GM19328 (cell line): Measurements from ENCODE around the gene MPND.
"Not testable (repeated sequence)": the region's sequence is repeated elsewhere in the genome, so short reads cannot be mapped to it uniquely, and the experiment has no call there.

Experiments
- ATAC-seq: cut with Tn5 transposase; IDR thresholded peaks from one replicate; pipeline ENCODE4 v1.9.1; 2021; ENCODE audit warnings: mild to moderate bottlenecking, moderate library complexity; ENCODE audit not compliant: unreplicated experiment

The MPND gene

GRCh38 chr19:4346020-4346383 is 2.6 kb downstream of the MPND start:
- ATAC-seq = no peak

GRCh38 chr19:4347521-4347920 is 4.2 kb downstream of the MPND start:
- ATAC-seq = no peak

DNA sequence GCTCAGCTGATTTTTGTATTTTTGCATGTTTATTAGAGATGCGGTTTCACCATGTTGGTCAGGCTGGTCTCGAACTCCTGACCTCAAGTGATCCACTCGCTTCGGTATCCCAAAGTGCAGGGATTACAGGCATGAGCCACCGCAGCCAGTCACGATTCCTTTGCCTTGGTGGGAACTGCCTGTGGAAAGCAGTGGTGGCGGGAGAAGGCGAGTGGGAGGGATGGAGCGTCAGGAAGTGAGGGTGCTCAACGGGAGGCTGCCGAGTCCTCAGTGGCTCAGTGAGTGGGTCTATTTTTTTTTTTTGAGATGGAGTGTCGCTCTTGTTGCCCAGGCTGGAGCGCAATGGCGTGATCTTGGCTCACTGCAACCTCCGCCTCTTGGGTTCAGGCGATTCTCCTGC is 5.9 kb downstream of the MPND start:
- not testable (repeated sequence) for ATAC-seq

- ATAC-seq = no peak
These were observed 6.7 kb downstream of the MPND start for GRCh38 chr19:4350111-4350510.

GRCh38 chr19:4350726-4351125 is 7.4 kb downstream of the MPND start:
- ATAC-seq = no peak

DNA sequence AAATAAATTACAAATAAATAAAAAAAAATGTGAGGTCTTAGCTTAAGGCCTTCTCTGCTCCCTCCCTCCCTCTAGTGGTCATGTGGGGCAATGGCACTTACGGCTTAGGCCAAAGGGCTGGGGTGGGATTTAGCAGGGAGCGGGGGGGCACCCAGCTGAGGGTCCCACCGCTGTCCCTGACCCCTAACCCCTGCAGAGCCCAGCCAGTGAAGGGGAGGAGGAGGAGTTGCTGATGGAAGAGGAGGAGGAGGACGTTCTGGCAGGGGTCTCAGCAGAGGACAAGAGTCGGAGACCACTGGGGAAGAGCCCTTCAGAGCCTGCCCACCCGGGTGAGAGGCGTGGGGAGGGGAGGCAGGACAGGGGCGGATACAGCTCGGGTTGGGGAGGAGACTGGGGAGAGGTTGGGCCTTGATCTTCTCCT is 9.3 kb downstream of the MPND start:
- ATAC-seq = no peak

- no peak for ATAC-seq
These were observed 10.9 kb downstream of the MPND start for GRCh38 chr19:4354282-4354681.

DNA sequence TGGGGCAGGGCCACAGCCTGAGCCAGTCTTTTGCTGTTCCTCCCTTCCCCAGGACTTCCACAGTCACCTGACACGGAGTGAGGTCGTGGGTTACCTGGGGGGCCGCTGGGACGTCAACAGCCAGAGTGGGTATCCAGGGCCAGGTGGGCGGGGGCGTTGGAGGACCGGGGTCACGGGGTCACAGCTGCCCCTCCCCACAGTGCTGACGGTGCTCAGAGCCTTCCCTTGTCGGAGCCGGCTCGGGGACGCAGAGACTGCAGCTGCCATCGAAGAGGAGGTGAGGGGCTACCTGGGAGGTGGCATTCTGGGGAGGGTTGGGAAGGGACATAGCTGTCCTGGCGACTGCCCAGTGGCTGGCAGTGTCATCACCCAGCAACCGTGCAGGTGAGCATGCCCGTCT is 11.5 kb downstream of the MPND start:
- ATAC-seq = no peak

- ATAC-seq = no peak
These were observed 13.9 kb downstream of the MPND start for GRCh38 chr19:4357095-4357797.

- ATAC-seq = no peak
These were observed 14.6 kb downstream of the MPND start for GRCh38 chr19:4357921-4358326.

DNA sequence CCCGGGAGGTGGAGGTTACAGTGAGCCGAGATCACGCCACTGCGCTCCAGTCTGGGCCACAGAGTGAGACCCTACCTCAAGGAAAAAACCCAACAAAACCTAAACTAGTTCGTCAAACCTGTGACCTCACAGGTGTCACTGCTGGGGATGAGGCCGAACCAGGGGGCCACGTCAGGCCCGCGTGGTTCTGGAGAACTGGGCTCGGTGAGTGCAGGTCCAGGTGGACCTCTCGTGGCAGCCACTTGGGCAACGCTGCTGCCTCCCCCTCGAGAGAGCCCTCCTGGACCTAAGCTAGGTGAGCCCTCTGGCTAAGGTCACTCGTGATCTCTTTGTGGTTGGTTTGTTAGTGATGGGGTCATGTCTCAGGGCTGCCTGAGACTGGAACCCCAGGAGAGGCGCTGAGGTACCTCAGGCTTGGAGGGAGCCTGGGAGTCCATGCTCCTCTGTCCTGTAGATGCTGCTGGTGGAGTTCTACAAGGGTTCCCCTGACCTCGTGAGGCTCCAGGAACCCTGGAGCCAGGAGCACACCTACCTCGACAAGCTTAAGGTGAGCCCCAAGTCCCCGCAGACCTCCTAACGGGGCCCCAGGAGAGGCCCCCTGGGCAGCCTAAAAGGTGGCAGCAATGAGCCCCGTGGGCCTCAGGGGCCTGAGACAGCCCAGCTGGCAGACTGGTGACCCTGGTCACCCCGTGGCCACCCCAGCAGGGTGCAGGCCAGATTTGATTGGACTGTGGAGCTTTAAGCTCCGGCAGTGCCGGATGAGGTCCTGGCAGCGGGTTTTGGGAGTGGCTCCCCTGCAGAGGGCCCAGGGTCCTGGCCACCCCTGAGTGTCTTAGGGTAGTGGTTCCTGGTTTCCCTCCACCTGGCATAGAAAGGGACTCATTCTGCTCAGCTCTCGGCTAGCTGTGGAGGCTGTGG is 15.6 kb downstream of the MPND start:
- no peak for ATAC-seq

GRCh38 chr19:4359627-4360000 is 16.3 kb downstream of the MPND start:
- no peak for ATAC-seq

DNA sequence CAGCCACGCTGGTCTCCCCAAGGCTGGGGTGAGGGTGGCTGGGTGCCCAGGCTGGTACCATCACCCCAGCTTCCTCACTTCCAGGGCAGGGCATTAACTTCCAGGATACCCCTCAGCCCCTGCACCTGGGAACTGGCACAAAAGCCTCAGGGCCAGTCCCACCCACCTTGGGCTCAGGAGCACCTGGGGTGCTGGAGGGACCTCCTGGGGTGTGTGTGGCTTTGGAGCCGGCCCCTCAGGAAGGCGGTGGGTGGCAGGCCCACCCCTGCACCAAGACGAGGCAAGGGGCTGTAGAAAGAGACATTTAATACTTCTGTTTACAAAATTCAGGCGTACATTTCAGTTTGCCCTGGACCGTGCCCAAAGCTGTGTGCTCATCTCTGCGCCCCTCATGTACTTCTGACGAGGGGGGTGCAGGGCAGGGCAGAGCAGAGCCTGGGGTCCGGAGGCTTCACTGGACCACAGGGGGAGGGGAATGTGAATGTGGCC is 16.8 kb downstream of the MPND start:
- ATAC-seq = no peak

DNA sequence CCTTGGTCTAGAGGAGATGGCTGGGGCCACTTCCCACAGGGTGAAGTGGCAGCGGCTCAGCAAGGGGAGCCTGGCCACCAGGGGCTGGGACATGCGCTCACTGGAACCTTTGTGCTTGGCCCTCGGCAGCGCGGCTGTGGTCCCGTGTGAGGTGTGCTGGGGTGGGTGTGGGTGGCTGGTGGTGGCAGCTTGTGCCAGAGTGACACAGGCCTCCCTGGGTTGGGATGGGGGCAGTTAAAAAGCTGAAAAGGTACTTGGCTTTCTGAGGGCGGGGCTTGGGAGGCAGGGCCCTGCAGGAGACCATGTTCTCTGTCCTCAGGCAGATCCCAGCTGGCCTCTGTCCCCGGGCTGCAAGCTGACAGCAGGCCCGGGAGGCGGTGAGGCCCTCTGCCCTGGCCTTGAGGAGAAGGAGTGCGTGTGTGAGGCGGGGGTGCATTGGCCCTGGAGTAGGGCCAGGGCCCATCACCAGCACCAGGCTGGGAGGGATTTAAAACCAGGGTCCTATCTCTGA is 17.3 kb downstream of the MPND start:
- no peak for ATAC-seq

- no peak for ATAC-seq
These were observed 18.0 kb downstream of the MPND start for GRCh38 chr19:4361152-4362046.

DNA sequence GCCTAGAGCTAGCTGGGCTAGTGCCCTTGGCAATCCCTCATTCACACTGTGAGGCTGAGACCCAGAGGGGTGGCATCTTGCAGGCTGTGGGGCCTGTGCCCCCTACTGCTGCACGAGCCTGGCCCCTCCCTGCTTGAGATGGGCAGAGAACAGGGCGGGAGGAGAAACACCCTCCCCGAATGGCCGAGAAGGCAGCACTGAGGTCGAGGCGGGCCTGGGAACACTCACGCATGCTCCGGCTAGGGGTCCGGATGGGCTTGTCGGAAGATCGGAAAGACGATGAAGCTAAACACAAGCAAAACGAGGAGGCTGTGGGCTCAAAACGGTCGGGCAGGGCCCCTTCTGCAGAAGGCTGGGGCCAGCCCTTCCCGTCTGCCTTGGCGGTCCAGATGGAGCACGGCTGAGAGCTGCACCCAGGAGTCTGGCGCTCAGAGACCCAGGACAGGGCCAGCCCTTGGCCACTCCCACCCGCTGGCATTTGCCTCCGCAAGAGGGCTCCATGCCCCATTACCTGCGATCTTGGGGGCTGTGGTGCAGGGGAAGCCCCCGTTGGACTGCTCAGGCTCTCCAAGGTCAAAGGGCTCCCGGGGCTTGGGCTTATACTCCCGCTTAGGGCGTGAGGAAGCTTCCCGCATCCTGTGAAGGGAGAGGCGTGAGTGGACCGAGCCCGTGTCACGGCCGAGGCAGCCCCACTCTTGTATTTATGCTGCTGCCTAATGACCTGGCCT is 18.9 kb downstream of the MPND start:
- no peak for ATAC-seq

- no peak for ATAC-seq
These were observed 19.6 kb downstream of the MPND start for GRCh38 chr19:4362831-4363545.

GRCh38 chr19:4363571-4364304 is 20.4 kb downstream of the MPND start:
- no peak for ATAC-seq

DNA sequence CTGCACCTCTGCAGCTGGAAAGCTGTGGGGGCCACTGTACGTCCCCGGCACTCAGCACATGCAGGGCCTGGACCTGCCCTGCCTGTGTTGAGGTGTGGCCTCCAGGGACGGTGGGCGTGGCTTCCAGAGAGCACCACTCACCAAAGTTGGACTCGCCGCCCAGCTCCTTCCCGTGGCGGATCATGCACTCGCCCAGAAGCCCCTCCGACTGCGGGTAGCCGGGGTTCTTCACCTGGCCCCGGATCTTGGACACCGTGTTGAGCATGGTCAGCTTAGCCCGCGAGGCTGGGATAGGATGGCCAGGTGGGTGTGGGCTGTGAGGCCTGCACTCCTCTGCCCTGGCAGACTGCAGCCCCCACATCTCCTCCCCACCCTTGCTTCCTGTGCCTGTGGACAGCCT is 22.0 kb downstream of the MPND start:
- no peak for ATAC-seq
